Panc1 (cell line): ENCODE results near the gene TMEM185B. TPM values are rescaled to one million over a fixed set of nuclear protein-coding genes. Genes with fewer than 3 reads are reported as not detected.
A peak's percentile ranks its signal among the peaks of the same experiment; 100 is the strongest.

Source experiments
- ATAC-seq: fragments of 200-7000 bp; cut with Tn5 transposase; 2 replicates; pipeline ENCODE4 v1.9.1; 2020; ENCODE audit warnings: mild to moderate bottlenecking, moderate library complexity
- BruUV-seq: library from RNA; stranded (reverse); fragments of 400-500 nt; replicated peaks from 2 replicates; lab custom pipeline; 2021; lab: Mats Ljungman, UMichigan
- CTCF ChIA-PET: fragments of 300-600 bp; sonication (Branson Sonifier 250); formaldehyde crosslinking; loops from one replicate; lab custom pipeline; 2022; ENCODE audit warnings: antibody characterized with exemption; lab: Charles Lee
- POLR2A ChIA-PET: fragments of 300-600 bp; sonication (Branson Sonifier 250); formaldehyde crosslinking; loops from one replicate; lab custom pipeline; 2022; ENCODE audit warnings: antibody characterized with exemption; lab: Charles Lee
- DNase-seq: peaks from one replicate; pipeline ENCODE4 v3.0.0-alpha.2; 2010; ENCODE audit warnings: low read depth, low spot score
- H3K27ac ChIP-seq: 2 replicates; pipeline ENCODE4 v1.5.1; 2011; ENCODE audit warnings: mild to moderate bottlenecking, low read length, inconsistent platforms
- H3K27me3 ChIP-seq: fragments of 200-500 bp; sonication (Bioruptor generic); 2 replicates; pipeline ENCODE4 v1.6.0; 2014; ENCODE audit warnings: low read length, inconsistent platforms; ENCODE audit not compliant: control insufficient read depth, insufficient read depth
- H3K36me3 ChIP-seq: fragments of 200-500 bp; sonication (Bioruptor generic); 2 replicates; pipeline ENCODE4 v1.5.1; 2014; ENCODE audit warnings: inconsistent platforms, mild to moderate bottlenecking, low read length, moderate library complexity; ENCODE audit not compliant: control insufficient read depth, insufficient read depth
- H3K4me1 ChIP-seq: 2 replicates; pipeline ENCODE4 v1.5.1; 2011; ENCODE audit warnings: inconsistent platforms, mild to moderate bottlenecking, low read length, moderate library complexity; ENCODE audit not compliant: control insufficient read depth, insufficient read depth
- H3K4me3 ChIP-seq, 2 experiments: 2 replicates each; pipeline ENCODE4 v1.5.1; 2011 to 2012; ENCODE audit warnings: low read depth in 2 of 2, low read length in 2 of 2, mild to moderate bottlenecking in 2 of 2, inconsistent platforms in 1 of 2, moderate library complexity in 1 of 2
- H3K9me3 ChIP-seq: fragments of 200-500 bp; sonication (Bioruptor generic); 2 replicates; pipeline ENCODE4 v1.5.1; 2014; ENCODE audit warnings: low read depth, mild to moderate bottlenecking, inconsistent platforms, low read length, moderate library complexity; ENCODE audit not compliant: control insufficient read depth, insufficient read depth
- POLR2AphosphoS5 ChIP-seq: IDR thresholded peaks from 2 replicates; pipeline ENCODE4 v1.6.1; 2012; ENCODE audit warnings: mild to moderate bottlenecking, low read depth, low read length, moderate library complexity
- SIN3A ChIP-seq: IDR thresholded peaks from 2 replicates; pipeline ENCODE4 v1.6.1; 2012; ENCODE audit warnings: low read depth, mild to moderate bottlenecking, low read length, moderate library complexity, borderline replicate concordance; ENCODE audit not compliant: insufficient read depth
- TCF7L2 ChIP-seq: IDR thresholded peaks from 2 replicates; pipeline ENCODE4 v1.6.1; 2011; ENCODE audit warnings: mild to moderate bottlenecking, low read depth, low read length, inconsistent platforms
- in situ Hi-C: cut with HindIII; loops from 2 replicates; pipeline ENCODE4 v1.10.0; 2016; ENCODE audit warnings: low sequenced_read_pairs, low pct_unique_long_range_greater_than_20kb
- intact Hi-C: fragments of 100-400 bp; cut with micrococcal nuclease; formaldehyde crosslinking; loops from one replicate; pipeline ENCODE4 v1.10.0; 2022; ENCODE audit not compliant: unreplicated experiment
- total RNA-seq: library from RNA; stranded (reverse); gene quantifications from one replicate; pipeline ENCODE4 v1.2.1, GENCODE V29; 2021; ENCODE audit not compliant: unreplicated experiment
- TF ChIP-seq, protein P1 (sequence below), 2 experiments: IDR thresholded peaks; 2 replicates each; pipeline ENCODE4 v1.6.1; 2011 to 2012; ENCODE audit warnings: low read depth in 2 of 2, control low read depth in 1 of 2, low read length in 1 of 2, mild to moderate bottlenecking in 1 of 2, moderate library complexity in 1 of 2; ENCODE audit not compliant: insufficient read depth in 1 of 2
- TF ChIP-seq, protein P2 (sequence below): fragments of 450-650 bp; IDR thresholded peaks from 2 replicates; pipeline ENCODE4 v1.5.1; 2017; ENCODE audit warnings: mild to moderate bottlenecking

The TMEM185B gene
- total RNA-seq, 1 experiment from 2014 or later, result 54.6 TPM

DNA sequence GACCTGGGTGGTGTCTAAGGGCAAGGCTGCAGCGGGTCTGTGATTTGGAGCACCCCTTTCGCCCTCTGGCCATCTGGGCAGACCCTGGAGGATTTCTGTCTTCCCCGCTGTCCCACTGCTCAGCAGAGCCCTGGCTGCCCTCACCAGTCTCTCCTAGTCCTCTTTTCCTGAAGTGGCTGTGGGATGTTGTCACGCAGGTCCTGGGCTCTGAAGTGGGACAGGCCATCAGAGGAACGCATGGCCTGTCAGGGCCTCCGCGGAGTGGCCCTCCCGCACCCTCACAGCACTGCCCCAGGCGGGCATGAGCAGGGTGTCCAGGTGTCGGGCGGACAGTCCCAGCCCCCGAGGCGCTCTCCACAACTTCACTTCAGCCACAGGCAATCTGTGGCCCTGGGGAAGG is 1.1 kb upstream of the TMEM185B start:
- H3K36me3 ChIP-seq, result peaks cover 4% of the 10 kb centered on the region; the same call in 1 of the 2 replicates
- ATAC-seq (no peak), DNase-seq (no peak)
- H3K9me3 ChIP-seq, result no peaks in the 10 kb centered on the region; the same call in 1 of the 2 replicates
- intact Hi-C loops, result no loop called here
- peak overlapping the region; percentile 69 to 70; a peak in 3 of 4 replicates for H3K4me3 ChIP-seq
- H3K4me1 ChIP-seq, result peaks cover 29% of the 10 kb centered on the region
- TF ChIP-seq TCF7L2 (no peak), SIN3A (no peak), POLR2AphosphoS5 (no peak)
- H3K27ac ChIP-seq, result peak overlapping the region; percentile 89
- POLR2A ChIA-PET, result no interaction called here
- CTCF ChIA-PET, result no interaction called here
- no TSS peak for BruUV-seq
- in situ Hi-C loops, result no loop called here
- no peaks in the 10 kb centered on the region for H3K27me3 ChIP-seq

DNA sequence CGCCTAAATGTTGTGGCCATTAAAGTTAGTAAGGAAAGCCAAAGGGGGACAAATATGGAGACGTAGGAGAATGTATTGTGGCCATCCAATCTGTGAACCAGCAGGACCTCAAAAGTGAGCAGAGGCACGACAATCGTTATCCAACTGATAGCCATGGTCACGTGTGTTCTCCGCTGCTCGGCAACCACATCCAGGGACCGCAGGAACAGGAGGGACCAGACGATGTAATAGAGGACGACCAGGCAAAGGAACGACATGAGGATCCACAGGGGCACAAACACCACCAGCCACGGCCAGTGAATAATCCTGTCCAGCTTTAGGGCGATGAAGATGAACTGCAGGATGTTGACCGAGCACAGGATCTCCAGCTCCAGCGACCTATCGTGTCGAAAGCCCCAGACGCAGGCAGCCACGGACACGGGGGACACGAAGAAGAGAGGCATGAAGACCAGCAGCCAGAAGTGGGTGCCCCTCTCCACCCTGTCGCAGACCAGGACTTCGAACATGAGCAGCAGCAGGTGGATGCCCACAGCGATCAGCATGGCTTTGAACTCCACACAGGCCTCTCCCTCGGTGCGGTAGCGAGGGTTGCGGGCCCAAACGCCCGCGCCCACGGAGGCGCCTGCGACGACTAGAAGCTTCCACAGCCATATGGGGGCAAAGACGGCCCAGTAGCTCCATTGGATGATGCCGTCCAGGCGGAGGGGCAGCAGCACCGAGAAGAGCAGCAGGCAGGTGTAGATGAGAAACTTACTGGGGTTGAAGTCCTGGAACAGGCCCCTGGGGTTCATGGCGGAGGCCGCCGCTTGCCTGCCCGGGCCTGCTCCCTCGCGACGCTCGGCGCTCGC is 790 bp downstream of the TMEM185B start:
- Histone ChIP-seq H3K4me1 (peaks cover 29% of the 10 kb centered on the region), H3K36me3 (peaks cover 4% of the 10 kb centered on the region; the same call in 1 of the 2 replicates), H3K27me3 (no peaks in the 10 kb centered on the region), H3K4me3 (peak overlapping the region; percentile 69 to 70), H3K9me3 (no peaks in the 10 kb centered on the region; the same call in 1 of the 2 replicates), H3K27ac (peak overlapping the region; percentile 89)
- TF ChIP-seq POLR2AphosphoS5, result no peak
- TF ChIP-seq TCF7L2, result no peak
- TF ChIP-seq, protein P1, sequence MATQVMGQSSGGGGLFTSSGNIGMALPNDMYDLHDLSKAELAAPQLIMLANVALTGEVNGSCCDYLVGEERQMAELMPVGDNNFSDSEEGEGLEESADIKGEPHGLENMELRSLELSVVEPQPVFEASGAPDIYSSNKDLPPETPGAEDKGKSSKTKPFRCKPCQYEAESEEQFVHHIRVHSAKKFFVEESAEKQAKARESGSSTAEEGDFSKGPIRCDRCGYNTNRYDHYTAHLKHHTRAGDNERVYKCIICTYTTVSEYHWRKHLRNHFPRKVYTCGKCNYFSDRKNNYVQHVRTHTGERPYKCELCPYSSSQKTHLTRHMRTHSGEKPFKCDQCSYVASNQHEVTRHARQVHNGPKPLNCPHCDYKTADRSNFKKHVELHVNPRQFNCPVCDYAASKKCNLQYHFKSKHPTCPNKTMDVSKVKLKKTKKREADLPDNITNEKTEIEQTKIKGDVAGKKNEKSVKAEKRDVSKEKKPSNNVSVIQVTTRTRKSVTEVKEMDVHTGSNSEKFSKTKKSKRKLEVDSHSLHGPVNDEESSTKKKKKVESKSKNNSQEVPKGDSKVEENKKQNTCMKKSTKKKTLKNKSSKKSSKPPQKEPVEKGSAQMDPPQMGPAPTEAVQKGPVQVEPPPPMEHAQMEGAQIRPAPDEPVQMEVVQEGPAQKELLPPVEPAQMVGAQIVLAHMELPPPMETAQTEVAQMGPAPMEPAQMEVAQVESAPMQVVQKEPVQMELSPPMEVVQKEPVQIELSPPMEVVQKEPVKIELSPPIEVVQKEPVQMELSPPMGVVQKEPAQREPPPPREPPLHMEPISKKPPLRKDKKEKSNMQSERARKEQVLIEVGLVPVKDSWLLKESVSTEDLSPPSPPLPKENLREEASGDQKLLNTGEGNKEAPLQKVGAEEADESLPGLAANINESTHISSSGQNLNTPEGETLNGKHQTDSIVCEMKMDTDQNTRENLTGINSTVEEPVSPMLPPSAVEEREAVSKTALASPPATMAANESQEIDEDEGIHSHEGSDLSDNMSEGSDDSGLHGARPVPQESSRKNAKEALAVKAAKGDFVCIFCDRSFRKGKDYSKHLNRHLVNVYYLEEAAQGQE (IDR thresholded peaks at IDR 0.05; ENCODE audit: insufficient read depth in 1 of 2, low read depth in 2 of 2, low read length in 1 of 2), result no peak
- TF ChIP-seq, protein P2, sequence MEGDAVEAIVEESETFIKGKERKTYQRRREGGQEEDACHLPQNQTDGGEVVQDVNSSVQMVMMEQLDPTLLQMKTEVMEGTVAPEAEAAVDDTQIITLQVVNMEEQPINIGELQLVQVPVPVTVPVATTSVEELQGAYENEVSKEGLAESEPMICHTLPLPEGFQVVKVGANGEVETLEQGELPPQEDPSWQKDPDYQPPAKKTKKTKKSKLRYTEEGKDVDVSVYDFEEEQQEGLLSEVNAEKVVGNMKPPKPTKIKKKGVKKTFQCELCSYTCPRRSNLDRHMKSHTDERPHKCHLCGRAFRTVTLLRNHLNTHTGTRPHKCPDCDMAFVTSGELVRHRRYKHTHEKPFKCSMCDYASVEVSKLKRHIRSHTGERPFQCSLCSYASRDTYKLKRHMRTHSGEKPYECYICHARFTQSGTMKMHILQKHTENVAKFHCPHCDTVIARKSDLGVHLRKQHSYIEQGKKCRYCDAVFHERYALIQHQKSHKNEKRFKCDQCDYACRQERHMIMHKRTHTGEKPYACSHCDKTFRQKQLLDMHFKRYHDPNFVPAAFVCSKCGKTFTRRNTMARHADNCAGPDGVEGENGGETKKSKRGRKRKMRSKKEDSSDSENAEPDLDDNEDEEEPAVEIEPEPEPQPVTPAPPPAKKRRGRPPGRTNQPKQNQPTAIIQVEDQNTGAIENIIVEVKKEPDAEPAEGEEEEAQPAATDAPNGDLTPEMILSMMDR, result no peak
- no peak for TF ChIP-seq SIN3A
- ATAC-seq (no peak), DNase-seq (no peak)
- intact Hi-C loops, result no loop called here
- in situ Hi-C loops, result no loop called here
- ChIA-PET POLR2A (interaction anchor here (0.7 kb wide), 1 partner anchor 548 kb away, joined by 3 read pairs; no protein-coding TSS in a partner anchor), CTCF (interaction anchor here (1.0 kb wide), 1 partner anchor 91 kb away, joined by 3 read pairs; no protein-coding TSS in a partner anchor)
- no TSS peak for BruUV-seq
